OCI-M2 (cell line): Measurements from ENCODE around the gene GCFC2.
"Not testable (repeated sequence)": the region's sequence is repeated elsewhere in the genome, so short reads cannot be mapped to it uniquely, and the experiment has no call there.

ENCODE experiments used
- DNase-seq: peaks from one replicate; lab custom pipeline; 2025; ENCODE audit not compliant: unreplicated experiment; lab: John Stamatoyannopoulos, UW

The GCFC2 gene

GRCh38 chr2:75680402-75680801 lies 30.3 kb downstream of the GCFC2 start:
- no peak for DNase-seq

- DNase-seq = no peak
These were observed 31.2 kb downstream of the GCFC2 start for GRCh38 chr2:75679556-75679955.

GRCh38 chr2:75676464-75676863 lies 34.3 kb downstream of the GCFC2 start:
- DNase-seq = no peak

GRCh38 chr2:75675908-75676307 lies 34.8 kb downstream of the GCFC2 start:
- no peak for DNase-seq

GRCh38 chr2:75675423-75675822 lies 35.3 kb downstream of the GCFC2 start:
- DNase-seq = not testable (repeated sequence)

- no peak for DNase-seq
These were observed 42.8 kb downstream of the GCFC2 start for GRCh38 chr2:75667884-75668283.

GRCh38 chr2:75666911-75667310 lies 43.8 kb downstream of the GCFC2 start:
- DNase-seq = no peak

GRCh38 chr2:75657798-75658197 lies 52.9 kb downstream of the GCFC2 start:
- DNase-seq = no peak

- DNase-seq = no peak
These were observed 54.2 kb downstream of the GCFC2 start for GRCh38 chr2:75656563-75656962.

- DNase-seq = no peak
These were observed 54.9 kb downstream of the GCFC2 start for GRCh38 chr2:75655861-75656260.

- no peak for DNase-seq
These were observed 56.7 kb downstream of the GCFC2 start for GRCh38 chr2:75654012-75654411.

- DNase-seq = no peak
These were observed 62.9 kb downstream of the GCFC2 start for GRCh38 chr2:75647771-75648170.

- DNase-seq = peak; percentile 24
These were observed 63.9 kb downstream of the GCFC2 start, which contains the start of gene MRPL19 for GRCh38 chr2:75646583-75647425. Gene MRPL19, plus strand, starts transcription at chr2:75646783. Its CDS starts 25 bp downstream, at chr2:75646808.

GRCh38 chr2:75646090-75646582 lies 64.6 kb downstream of the GCFC2 start:
- DNase-seq = no peak

- DNase-seq = no peak
These were observed 65.1 kb downstream of the GCFC2 start for GRCh38 chr2:75645643-75646042.

GRCh38 chr2:75643980-75644379 lies 66.7 kb downstream of the GCFC2 start:
- no peak for DNase-seq

- DNase-seq = no peak
These were observed 69.1 kb downstream of the GCFC2 start for GRCh38 chr2:75641587-75641986.

- DNase-seq = no peak
These were observed 70.0 kb downstream of the GCFC2 start for GRCh38 chr2:75640621-75641121.

GRCh38 chr2:75637568-75637967 lies 73.1 kb downstream of the GCFC2 start:
- DNase-seq = no peak

GRCh38 chr2:75634945-75635344 lies 75.8 kb downstream of the GCFC2 start:
- no peak for DNase-seq

- DNase-seq = no peak
These were observed 77.1 kb downstream of the GCFC2 start for GRCh38 chr2:75633620-75634019.

- no peak for DNase-seq
These were observed 77.9 kb downstream of the GCFC2 start for GRCh38 chr2:75632813-75633212.
